ENCODE data around the gene EFCAB11. TPM values are rescaled to one million over a fixed set of nuclear protein-coding genes. Genes with fewer than 3 reads are reported as not detected.

Gene EFCAB11
- total and polyA plus RNA-seq, 9 donors: 1.9 to 14.8 (median 5.2) TPM

DNA sequence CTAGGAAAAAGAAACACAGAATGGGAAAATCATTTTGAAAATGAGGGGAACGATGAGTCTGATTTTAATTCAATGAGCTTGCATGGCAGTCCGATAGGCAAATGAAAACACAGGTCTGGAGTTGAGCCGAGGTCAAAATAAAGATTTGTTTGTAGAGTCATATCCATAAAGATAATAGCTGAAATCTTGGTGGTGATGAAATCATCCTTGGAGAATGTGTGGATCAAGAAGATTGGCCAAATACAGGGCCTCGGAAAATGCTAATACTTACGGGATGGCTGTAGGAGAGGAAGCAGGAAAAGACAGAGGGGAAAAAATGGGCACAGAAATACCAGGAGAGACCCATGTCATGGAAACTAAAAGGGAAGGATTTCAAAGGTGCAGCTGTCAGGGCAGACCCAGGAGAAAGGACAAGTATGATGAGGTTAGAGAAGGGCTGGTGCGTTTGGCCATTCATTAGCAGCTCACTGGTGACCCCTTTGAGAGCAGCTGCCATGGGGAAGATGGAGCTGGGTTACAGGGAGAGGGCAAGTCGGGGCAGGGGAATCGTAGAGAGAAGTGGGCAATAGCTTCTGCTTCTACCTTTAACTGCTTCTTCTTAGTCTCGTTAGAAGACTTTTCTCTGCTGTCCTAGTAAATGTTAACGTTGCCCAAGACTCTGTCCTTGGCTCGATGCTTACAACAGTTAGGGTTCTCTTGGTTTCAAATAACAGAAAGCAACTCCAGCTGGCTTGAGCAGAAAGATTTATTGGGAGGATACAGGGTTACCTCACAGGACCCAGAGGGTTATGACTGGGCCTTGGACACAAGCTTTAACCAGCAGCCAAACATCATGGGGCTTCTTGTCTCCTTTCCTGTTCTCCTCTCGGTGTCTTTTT, 161.8 kb downstream of the EFCAB11 start:
- Histone ChIP-seq H3K36me3 (no peaks in the 10 kb centered on the region), H3K27ac (peak overlapping the region in 1 of 2 donors; percentile 27), H3K4me1 (ENCODE audit: insufficient read depth) (no peaks in the 10 kb centered on the region), H3K27me3 (no peaks in the 10 kb centered on the region), H3K9me3 (no peaks in the 10 kb centered on the region), H3K4me3 (no peak overlapping the region)
- DNase-seq: peak in 1 of 5 donors; percentile 36
- intact Hi-C loops (cut with DNase I): no loop called here
- no peak for TF ChIP-seq EP300 (IDR thresholded peaks at IDR 0.05)
- 63 to 70% (median 69%) methylated on average over 12 of the region's 12 CpGs for WGBS, 3 donors

DNA sequence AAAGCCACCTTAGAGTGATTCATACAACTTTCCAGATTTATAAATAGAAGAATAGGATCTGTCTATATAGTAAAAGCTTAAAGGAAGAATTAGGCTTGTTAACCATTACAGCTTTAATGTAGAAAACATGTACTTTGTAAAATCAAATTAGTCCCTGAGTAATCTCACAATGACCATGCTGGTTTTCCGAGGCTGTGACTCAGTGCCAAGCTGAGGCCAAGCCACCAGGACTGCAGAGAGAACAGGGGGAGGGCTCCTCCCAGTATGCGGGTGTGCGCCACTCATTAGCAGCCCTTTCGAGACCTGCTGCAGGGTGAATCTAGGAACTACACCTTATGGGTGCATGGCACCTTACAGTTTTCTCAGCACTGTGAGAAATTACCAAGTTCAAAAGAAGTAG, 167.0 kb downstream of the EFCAB11 start:
- TF ChIP-seq POLR2A (IDR thresholded peaks at IDR 0.05) (no peak), EP300 (IDR thresholded peaks at IDR 0.05) (no peak)
- TF ChIP-seq, protein P1, sequence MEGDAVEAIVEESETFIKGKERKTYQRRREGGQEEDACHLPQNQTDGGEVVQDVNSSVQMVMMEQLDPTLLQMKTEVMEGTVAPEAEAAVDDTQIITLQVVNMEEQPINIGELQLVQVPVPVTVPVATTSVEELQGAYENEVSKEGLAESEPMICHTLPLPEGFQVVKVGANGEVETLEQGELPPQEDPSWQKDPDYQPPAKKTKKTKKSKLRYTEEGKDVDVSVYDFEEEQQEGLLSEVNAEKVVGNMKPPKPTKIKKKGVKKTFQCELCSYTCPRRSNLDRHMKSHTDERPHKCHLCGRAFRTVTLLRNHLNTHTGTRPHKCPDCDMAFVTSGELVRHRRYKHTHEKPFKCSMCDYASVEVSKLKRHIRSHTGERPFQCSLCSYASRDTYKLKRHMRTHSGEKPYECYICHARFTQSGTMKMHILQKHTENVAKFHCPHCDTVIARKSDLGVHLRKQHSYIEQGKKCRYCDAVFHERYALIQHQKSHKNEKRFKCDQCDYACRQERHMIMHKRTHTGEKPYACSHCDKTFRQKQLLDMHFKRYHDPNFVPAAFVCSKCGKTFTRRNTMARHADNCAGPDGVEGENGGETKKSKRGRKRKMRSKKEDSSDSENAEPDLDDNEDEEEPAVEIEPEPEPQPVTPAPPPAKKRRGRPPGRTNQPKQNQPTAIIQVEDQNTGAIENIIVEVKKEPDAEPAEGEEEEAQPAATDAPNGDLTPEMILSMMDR (IDR thresholded peaks at IDR 0.05): no peak
- intact Hi-C loops (cut with DNase I): no loop called here
- DNase-seq: no peak
- Histone ChIP-seq H3K9me3 (no peaks in the 10 kb centered on the region), H3K4me3 (no peak overlapping the region), H3K4me1 (ENCODE audit: insufficient read depth) (no peaks in the 10 kb centered on the region), H3K27ac (no peak overlapping the region), H3K27me3 (no peaks in the 10 kb centered on the region), H3K36me3 (no peaks in the 10 kb centered on the region)
- WGBS, 3 donors: 90 to 95% (median 94%) methylated on average over 4 of the region's 4 CpGs

DNA sequence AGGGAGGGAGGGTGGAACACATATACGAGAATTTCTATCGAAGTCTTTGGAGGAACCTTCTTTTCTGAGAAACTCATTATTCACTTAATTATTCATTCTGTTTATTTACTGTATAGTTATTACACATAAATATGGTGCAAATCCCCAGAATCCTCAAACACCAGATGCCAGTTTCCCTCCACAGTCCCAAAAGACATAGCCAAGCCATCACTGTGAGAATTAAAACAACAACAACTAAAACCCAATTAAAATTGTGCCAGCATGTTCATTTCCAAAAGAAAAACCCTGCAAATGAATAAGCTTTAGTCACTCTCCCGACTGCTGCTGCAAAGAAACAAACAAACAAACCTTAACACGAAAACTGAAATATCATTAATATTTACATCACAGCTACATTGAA, 173.5 kb downstream of the EFCAB11 start:
- Histone ChIP-seq H3K27me3 (no peaks in the 10 kb centered on the region), H3K36me3 (no peaks in the 10 kb centered on the region), H3K4me1 (ENCODE audit: insufficient read depth) (no peaks in the 10 kb centered on the region), H3K4me3 (no peak overlapping the region), H3K27ac (no peak overlapping the region), H3K9me3 (no peaks in the 10 kb centered on the region)
- DNase-seq: no peak
- 74 to 81% (median 77%) methylated on average over 4 of the region's 4 CpGs for WGBS, 3 donors
- TF ChIP-seq, protein P1 (IDR thresholded peaks at IDR 0.05): no peak
- TF ChIP-seq EP300 (IDR thresholded peaks at IDR 0.05): no peak
- TF ChIP-seq POLR2A (IDR thresholded peaks at IDR 0.05): no peak
- intact Hi-C loops (cut with DNase I): no loop called here

- H3K27ac ChIP-seq: no peak overlapping the region
- TF ChIP-seq, protein P1 (IDR thresholded peaks at IDR 0.05): no peak
- TF ChIP-seq EP300 (IDR thresholded peaks at IDR 0.05): no peak
- no peak for TF ChIP-seq POLR2A (IDR thresholded peaks at IDR 0.05)
- no peaks in the 10 kb centered on the region for H3K36me3 ChIP-seq
- H3K4me3 ChIP-seq: no peak overlapping the region
- WGBS, 3 donors: 74 to 82% (median 78%) methylated on average over 8 of the region's 8 CpGs
- no peaks in the 10 kb centered on the region for H3K27me3 ChIP-seq
- no peak for DNase-seq
- intact Hi-C loops (cut with DNase I): no loop called here
- no peaks in the 10 kb centered on the region for H3K9me3 ChIP-seq
- H3K4me1 ChIP-seq (ENCODE audit: insufficient read depth): no peaks in the 10 kb centered on the region
Observed at GRCh38 chr14:89779707-89780106, 174.8 kb downstream of the EFCAB11 start.

- TF ChIP-seq, protein P1 (IDR thresholded peaks at IDR 0.05): no peak
- no peak for TF ChIP-seq POLR2A (IDR thresholded peaks at IDR 0.05)
- no peaks in the 10 kb centered on the region for H3K9me3 ChIP-seq
- H3K4me1 ChIP-seq (ENCODE audit: insufficient read depth): no peaks in the 10 kb centered on the region
- no peak overlapping the region for H3K27ac ChIP-seq
- DNase-seq: no peak
- 23 to 32% (median 28%) methylated on average over 3 of the region's 3 CpGs for WGBS, 3 donors
- no peak overlapping the region for H3K4me3 ChIP-seq
- intact Hi-C loops (cut with DNase I): no loop called here
- H3K27me3 ChIP-seq: no peaks in the 10 kb centered on the region
- no peaks in the 10 kb centered on the region for H3K36me3 ChIP-seq
Observed at GRCh38 chr14:89775946-89776345, 178.6 kb downstream of the EFCAB11 start.

Data from ovary (tissue), 9 donors.